HEK293T (cell line): ENCODE measurements around the gene MYH16.
A peak's percentile ranks its signal among the peaks of the same experiment; 100 is the strongest.
"Not testable (repeated sequence)": the region's sequence is repeated elsewhere in the genome, so short reads cannot be mapped to it uniquely, and the experiment has no call there.

Source experiments
- CTCF ChIA-PET: fragments of 350-600 bp; formaldehyde crosslinking; extraction: SDS; loops from one replicate; lab custom pipeline; 2021; ENCODE audit warnings: antibody characterized with exemption, inconsistent platforms; lab: Yijun Ruan, JAX
- POLR2A ChIA-PET: fragments of 350-600 bp; formaldehyde crosslinking; extraction: SDS; loops from one replicate; lab custom pipeline; 2020; ENCODE audit warnings: antibody characterized with exemption, inconsistent platforms; lab: Yijun Ruan, JAX
- DNase-seq: peaks from one replicate; pipeline ENCODE4 v3.0.0; 2012; ENCODE audit warnings: mixed read lengths; ENCODE audit errors: extremely low spot score
- ARNT ChIP-seq: fragments of 450-650 bp; IDR thresholded peaks from 2 replicates; pipeline ENCODE4 v1.6.1; 2017; ENCODE audit warnings: mild to moderate bottlenecking
- BHLHE40 ChIP-seq: fragments of 450-650 bp; IDR thresholded peaks from 2 replicates; pipeline ENCODE4 v1.6.1; 2016; ENCODE audit warnings: mild to moderate bottlenecking, moderate library complexity, borderline replicate concordance
- CTBP1 ChIP-seq: fragments of 450-650 bp; IDR thresholded peaks from 2 replicates; pipeline ENCODE4 v1.6.1; 2016; ENCODE audit warnings: borderline replicate concordance
- ELF4 ChIP-seq: fragments of 450-650 bp; IDR thresholded peaks from 2 replicates; pipeline ENCODE4 v1.6.1; 2017; ENCODE audit warnings: antibody characterized with exemption
- FOXA1 ChIP-seq: fragments of 450-650 bp; IDR thresholded peaks from 2 replicates; pipeline ENCODE4 v1.6.1; 2016; ENCODE audit warnings: mild to moderate bottlenecking
- FOXK2 ChIP-seq: fragments of 450-650 bp; IDR thresholded peaks from 2 replicates; pipeline ENCODE4 v1.6.1; 2016; ENCODE audit warnings: mild to moderate bottlenecking
- FOXM1 ChIP-seq: fragments of 450-650 bp; IDR thresholded peaks from 2 replicates; pipeline ENCODE4 v1.6.1; 2017; ENCODE audit warnings: mild to moderate bottlenecking, borderline replicate concordance
- HDGF ChIP-seq: fragments of 450-650 bp; IDR thresholded peaks from 2 replicates; pipeline ENCODE4 v1.6.1; 2017; ENCODE audit warnings: antibody characterized with exemption, borderline replicate concordance
- L3MBTL2 ChIP-seq: fragments of 450-650 bp; conservative IDR thresholded peaks from 2 replicates; pipeline ENCODE4 v1.6.1; 2016; ENCODE audit warnings: mild to moderate bottlenecking
- LEF1 ChIP-seq: fragments of 450-650 bp; IDR thresholded peaks from 2 replicates; pipeline ENCODE4 v1.6.1; 2017; ENCODE audit warnings: mild to moderate bottlenecking, borderline replicate concordance
- NFRKB ChIP-seq: fragments of 450-650 bp; IDR thresholded peaks from 2 replicates; pipeline ENCODE4 v1.6.1; 2016; ENCODE audit warnings: mild to moderate bottlenecking, moderate library complexity
- SP1 ChIP-seq: fragments of 450-650 bp; IDR thresholded peaks from 2 replicates; pipeline ENCODE4 v1.6.1; 2017
- SUZ12 ChIP-seq: fragments of 450-650 bp; IDR thresholded peaks from 2 replicates; pipeline ENCODE4 v1.6.1; 2016; ENCODE audit warnings: mild to moderate bottlenecking
- TARDBP ChIP-seq: fragments of 450-650 bp; IDR thresholded peaks from 2 replicates; pipeline ENCODE4 v1.6.1; 2016
- ZNF384 ChIP-seq: fragments of 450-650 bp; IDR thresholded peaks from 2 replicates; pipeline ENCODE4 v1.6.1; 2016
- TF ChIP-seq, protein P1 (sequence below): fragments of 450-650 bp; IDR thresholded peaks from 2 replicates; pipeline ENCODE4 v1.6.1; 2016

MYH16 gene

GRCh38 chr7:99272476-99273045 lies at the start of gene MYH16:
MYH16 (plus strand) TSS chr7:99272839.
- ChIA-PET POLR2A (no interaction called here), CTCF (interaction anchor here (0.6 kb wide), 1 partner anchor 63 kb away, joined by 5 read pairs; no protein-coding TSS in a partner anchor)
- DNase-seq = no peak
- TF ChIP-seq CTBP1 = no peak
- TF ChIP-seq TARDBP = no peak
- no peak for TF ChIP-seq FOXK2
- no peak for TF ChIP-seq FOXM1
- no peak for TF ChIP-seq BHLHE40
- TF ChIP-seq ZNF384 = no peak
- no peak for TF ChIP-seq HDGF
- no peak for TF ChIP-seq NFRKB
- TF ChIP-seq SUZ12 = no peak
- no peak for TF ChIP-seq ARNT
- TF ChIP-seq ELF4 = no peak
- TF ChIP-seq FOXA1 = no peak
- no peak for TF ChIP-seq L3MBTL2
- TF ChIP-seq, protein P1, sequence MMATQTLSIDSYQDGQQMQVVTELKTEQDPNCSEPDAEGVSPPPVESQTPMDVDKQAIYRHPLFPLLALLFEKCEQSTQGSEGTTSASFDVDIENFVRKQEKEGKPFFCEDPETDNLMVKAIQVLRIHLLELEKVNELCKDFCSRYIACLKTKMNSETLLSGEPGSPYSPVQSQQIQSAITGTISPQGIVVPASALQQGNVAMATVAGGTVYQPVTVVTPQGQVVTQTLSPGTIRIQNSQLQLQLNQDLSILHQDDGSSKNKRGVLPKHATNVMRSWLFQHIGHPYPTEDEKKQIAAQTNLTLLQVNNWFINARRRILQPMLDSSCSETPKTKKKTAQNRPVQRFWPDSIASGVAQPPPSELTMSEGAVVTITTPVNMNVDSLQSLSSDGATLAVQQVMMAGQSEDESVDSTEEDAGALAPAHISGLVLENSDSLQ = no peak
- TF ChIP-seq LEF1 = no peak
- no peak for TF ChIP-seq SP1

- CTCF ChIA-PET = interaction anchor here (0.7 kb wide), 1 partner anchor 455 kb away, joined by 4 read pairs; no protein-coding TSS in a partner anchor
- DNase-seq, POLR2A ChIA-PET: not testable (repeated sequence)
- peak; percentile 73 for TF ChIP-seq ZNF384
These were observed 48.3 kb upstream of the MYH16 start for GRCh38 chr7:99224263-99224898.

DNA sequence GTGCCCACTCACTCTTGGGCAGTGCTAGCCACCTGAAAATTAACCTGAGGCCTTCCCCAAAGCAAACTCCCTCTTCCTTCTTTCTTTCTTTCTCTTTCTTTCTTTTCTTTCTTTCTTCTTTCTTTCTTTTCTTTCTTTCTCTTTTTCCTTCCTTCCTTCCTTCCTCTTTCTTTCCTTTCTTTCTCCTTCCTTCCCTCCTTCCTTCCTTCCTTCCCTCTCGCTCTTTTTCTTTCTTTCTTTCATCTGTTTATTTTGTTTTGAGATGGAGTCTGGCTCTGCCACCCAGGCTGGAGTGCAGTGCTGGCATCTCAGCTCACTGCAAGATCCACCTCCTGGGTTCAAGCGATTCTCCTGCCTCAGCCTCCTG lies 47.8 kb upstream of the MYH16 start:
- POLR2A ChIA-PET = no interaction called here
- TF ChIP-seq NFRKB = no peak
- TF ChIP-seq FOXM1 = no peak
- no peak for TF ChIP-seq ARNT
- no peak for DNase-seq
- CTCF ChIA-PET = no interaction called here

GRCh38 chr7:99229234-99229633 lies 43.4 kb upstream of the MYH16 start:
- CTCF ChIA-PET = no interaction called here
- no peak for DNase-seq
- POLR2A ChIA-PET = no interaction called here
- TF ChIP-seq L3MBTL2 (no peak), SUZ12 (no peak)

DNA sequence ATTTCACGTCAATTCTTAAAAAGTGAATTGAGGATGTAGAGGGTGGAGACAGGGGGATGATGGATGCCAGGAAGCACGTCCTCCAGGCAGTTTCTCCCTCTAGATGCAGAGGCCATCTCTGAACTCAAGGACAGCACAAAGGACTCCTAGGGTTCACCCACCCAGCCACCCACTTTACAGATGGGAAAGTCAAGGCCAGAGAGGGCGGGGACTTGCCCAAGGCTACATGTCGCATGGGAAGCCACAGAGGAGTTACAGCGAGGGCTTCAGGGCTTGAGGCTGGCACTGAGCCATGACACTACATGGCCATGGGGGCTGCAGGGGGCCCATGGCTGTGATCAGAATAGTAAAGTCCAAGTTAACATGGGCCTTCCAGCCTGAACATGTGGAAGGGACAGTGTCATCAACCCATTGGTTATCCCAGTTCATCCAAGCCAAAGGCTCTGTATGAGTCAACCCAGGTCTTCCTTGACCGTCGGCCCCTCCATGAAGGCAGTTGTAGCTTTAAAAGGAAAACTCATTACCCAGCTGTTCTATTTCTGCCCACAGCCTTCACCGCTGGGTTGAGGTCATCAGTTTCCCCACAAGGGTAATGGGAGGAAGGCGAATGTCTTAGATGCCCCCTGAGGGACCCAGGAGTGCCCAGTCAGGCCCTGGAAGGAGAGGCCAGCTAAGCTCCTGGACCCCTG lies 40.4 kb upstream of the MYH16 start:
- no peak for TF ChIP-seq NFRKB
- ChIA-PET CTCF (no interaction called here), POLR2A (interaction anchor here (1.3 kb wide), 1 partner anchor 87 kb away, joined by 3 read pairs; no protein-coding TSS in a partner anchor)
- DNase-seq = no peak

DNA sequence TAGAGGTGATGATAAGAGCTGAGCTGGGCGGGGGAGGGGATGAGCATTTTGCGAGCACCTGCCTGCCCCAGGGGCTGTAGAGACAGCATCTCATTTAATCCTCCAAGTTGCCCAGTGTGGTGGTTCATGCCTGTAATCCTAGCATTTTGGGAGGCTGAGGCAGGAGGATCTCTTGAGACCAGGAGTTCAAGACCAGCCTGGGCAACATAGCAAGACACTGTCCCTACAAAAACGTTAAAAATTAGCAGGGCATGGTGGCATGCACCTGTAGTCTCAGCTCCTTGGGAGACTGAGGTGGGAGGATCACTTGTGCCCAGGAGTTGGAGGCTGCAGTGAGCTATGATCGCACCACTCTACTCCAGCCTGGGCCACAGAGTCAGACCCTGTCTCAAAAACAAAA lies 39.7 kb upstream of the MYH16 start:
- POLR2A ChIA-PET = interaction anchor here (1.3 kb wide), 1 partner anchor 88 kb away, joined by 3 read pairs; no protein-coding TSS in a partner anchor
- DNase-seq, CTCF ChIA-PET: not testable (repeated sequence)

- DNase-seq = no peak
- CTCF ChIA-PET = no interaction called here
- POLR2A ChIA-PET = no interaction called here
- TF ChIP-seq ELF4 (no peak), ARNT (no peak), FOXK2 (no peak), CTBP1 (no peak), TARDBP (no peak), SP1 (no peak)
These were observed 38.5 kb upstream of the MYH16 start for GRCh38 chr7:99234185-99234584.

DNA sequence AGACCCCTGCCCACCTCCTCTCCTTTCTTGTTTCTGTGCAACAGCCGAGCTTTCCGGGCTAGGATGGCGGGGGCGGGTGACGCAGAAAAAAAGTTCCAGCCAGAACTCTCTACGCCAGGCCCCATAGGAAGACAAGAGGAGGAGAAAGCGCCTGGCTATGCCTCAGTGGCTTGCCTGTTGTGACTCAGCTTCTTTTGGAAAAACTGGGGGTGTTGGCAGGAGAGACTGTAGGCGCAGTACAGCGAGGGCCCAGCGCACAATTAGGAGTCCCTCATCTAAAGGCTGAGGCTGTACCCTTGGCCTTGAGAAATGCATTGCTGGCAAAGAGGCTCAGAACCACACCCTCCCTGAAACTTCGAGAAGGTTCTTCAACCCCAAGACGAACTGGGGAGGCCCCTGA lies 36.7 kb upstream of the MYH16 start:
- TF ChIP-seq NFRKB (no peak), FOXA1 (no peak), BHLHE40 (no peak), LEF1 (no peak), CTBP1 (no peak), L3MBTL2 (no peak), FOXM1 (no peak), TARDBP (no peak), SUZ12 (no peak), FOXK2 (no peak), SP1 (no peak), ARNT (no peak), ELF4 (no peak), ZNF384 (no peak), HDGF (no peak)
- TF ChIP-seq, protein P1 = no peak
- DNase-seq = no peak
- ChIA-PET POLR2A (no interaction called here), CTCF (no interaction called here)

- DNase-seq, CTCF ChIA-PET, POLR2A ChIA-PET: not testable (repeated sequence)
These were observed 34.8 kb upstream of the MYH16 start for GRCh38 chr7:99237876-99238275.
